CD4-positive, alpha-beta T cell treated with Interleukin-17A for 1 hour (primary cell): ENCODE measurements around the gene TMEM184C.

Source experiments
- DNase-seq: peaks from one replicate; pipeline ENCODE4 v3.0.0-alpha.2; 2020

The TMEM184C gene

GRCh38 chr4:147674073-147674472, 56.9 kb downstream of the TMEM184C start:
- no peak for DNase-seq

DNA sequence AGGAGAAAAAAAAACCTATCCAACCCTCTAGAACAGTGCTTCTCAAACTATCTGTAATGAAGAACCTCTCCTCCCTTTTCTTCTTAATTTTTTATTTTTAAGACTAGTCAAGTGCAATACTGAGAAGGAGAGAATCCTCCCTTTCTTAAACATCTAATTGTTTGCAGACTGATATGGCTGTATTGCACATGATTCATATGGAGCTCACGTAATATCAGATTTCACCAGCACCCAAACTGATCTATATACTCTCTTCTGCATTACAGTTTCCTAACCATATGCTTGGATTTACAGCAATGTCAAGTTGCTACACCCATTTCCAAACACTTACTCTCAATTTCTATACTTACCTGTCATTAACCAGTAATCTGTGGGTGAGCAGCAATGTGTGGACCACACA, 57.3 kb downstream of the TMEM184C start:
- no peak for DNase-seq

DNA sequence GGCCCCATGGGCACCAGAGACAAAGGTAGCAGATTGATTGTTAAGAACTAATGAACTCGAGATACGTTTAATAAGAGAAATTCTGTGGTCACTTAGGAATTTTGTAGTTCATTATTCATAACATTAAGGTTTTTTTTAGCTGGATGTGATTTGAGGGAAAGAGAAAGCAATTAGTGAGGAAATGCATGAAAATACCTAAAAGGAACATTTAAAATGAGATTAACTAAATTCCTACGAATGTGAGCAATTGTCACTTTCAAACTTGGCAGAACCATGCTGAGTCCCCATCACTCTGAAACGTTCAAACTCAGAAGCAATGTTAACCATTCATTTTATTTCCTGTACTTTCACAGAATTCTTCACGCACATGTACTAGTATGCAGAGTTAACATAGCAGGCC, 60.9 kb downstream of the TMEM184C start:
- DNase-seq, result no peak

DNA sequence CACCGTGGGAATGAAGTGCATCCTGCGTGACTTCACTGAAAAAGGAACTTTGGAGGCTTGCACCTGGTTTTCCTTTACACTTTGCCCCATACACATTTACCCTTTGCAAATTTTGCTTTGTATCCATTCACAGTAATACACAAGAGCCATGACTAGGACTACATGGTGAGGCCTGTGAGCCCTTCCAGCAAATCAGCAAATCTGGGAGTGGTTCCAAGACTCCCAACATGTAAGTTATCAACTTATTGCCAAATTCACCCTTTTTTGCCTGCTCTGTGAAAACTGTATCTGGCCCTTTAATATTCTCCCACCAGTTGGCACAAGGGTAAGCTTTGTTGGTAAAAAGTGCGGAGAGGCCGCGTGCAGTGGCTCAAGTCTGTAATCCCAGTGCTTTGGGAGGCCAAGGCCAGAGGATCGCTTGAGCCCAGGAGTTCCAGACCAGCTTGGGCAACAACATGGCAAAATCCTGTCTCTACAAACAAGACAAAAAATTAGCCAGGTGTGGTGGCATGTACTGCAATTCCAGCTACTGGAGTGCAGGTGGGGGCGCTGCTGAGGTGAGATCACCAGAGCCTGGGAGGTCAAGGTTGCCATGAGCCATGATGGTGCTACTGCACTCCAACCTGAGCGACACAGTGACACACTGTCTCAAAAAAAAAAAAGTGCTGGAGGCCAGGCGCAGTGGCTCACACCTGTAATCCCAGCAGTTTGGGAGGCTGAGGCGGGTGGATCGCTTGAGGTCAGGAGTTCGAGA, 61.8 kb downstream of the TMEM184C start:
- peak; percentile 10 for DNase-seq

DNA sequence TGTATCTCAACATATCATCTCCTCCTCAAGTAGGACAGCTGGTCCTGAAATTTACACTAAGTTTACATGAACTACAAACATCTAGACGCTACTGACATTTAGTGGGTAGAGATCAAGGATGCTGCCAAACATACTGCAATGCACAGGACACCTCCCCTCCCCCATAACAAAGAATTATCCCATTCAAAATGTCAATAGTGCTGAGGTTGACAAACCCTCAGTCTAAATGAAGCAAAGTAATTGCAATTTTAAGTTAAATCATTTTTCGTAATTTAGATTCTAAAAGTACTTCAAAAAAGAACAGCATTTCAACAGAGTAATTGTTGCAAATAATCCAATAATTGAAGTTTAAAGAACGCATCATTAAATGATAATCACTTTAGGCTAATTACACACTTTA, 65.6 kb downstream of the TMEM184C start:
- DNase-seq, result no peak

- peak; percentile 27 for DNase-seq
These were observed 66.0 kb downstream of the TMEM184C start for GRCh38 chr4:147683188-147683591.

DNA sequence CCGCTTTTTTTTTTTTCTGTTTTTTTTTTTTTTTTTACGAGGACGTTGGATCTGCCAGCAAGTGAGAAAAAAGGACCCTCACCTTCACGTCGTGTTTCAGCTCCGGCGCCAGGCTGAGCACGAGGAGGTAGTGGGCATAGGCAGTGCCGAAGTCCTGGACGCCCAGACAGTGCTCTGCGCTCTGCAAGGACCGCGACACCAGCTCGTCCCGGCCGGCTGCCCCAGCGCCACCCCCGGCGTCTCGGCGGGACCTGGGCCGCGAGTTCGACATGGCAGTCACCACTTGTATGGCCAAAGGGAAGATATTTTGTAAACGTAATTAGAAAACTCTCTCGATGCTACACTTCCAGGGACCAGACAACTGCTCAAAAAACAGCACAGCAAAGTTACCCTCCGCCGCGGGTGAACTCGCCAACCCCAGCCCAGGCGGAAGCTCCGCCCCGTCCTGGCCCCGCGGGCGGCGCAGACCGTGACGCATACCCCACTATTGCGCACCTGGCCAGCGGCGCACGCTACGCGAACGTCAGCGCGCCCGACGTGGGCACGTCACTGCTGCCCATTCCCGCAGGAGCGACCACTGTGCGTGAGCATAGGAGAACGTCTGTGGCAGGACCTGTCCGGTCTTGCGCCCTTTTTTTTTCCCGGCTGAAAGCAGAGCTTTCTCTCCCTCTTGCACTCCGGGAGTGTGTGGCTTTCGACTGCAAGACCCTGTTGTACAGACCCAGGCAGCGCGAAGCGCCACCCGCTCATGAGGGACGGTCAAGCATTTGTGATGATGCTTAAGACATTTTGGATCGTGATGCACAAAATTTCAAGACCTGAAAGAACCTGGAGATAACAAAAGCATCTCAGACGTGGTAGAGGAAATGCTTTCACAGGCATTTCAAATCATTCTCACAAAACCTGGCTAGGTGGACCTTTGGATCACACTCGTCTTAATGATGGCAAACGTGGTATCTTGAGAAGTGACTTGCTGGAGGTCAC, 66.8 kb downstream of the TMEM184C start, which contains the start of gene PRMT9:
Gene PRMT9, minus strand, starts transcription at position 447 of the 984 bp plus-strand sequence. Its CDS starts 176 bp downstream, at position 271.
- DNase-seq, result peak; percentile 86

- peak; percentile 7 for DNase-seq
These were observed 71.9 kb downstream of the TMEM184C start for GRCh38 chr4:147689067-147689466.

DNA sequence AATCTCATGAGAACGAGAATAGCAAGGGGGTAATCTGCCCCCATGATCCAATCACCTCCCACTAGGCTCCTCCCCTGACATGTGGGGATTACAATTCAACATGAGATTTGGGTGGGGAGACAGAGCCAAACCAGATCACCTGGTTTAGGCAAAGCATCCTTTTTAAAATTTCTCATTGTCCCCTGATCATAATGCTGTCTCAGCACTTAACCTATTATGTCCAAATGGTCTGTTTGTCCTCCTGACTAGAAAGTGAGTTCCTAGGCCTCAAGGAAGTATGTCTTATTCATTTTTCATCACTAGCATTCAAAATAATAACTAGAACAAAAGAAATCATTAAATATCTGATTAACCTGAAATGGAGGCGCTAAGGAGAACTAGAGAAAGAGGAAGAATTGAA, 74.6 kb downstream of the TMEM184C start:
- no peak for DNase-seq

DNA sequence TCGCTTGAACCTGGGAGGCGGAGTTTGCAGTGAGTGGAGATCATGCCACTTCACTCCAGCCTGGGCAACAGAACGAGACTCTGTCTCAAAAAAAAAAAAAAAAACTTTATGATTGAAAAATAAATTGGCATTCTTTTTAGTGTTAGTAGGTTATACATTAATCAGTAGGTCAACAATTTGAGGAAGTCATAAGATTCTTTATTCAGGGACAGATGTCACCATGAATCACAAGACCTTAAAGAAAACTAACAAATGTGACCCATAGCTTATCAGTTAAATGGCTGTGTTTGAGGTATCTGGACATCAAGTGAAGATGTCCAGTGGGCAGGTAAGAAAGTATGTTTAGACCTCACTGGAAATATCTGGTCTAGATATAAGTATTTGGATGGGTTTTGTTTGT, 76.0 kb downstream of the TMEM184C start:
- DNase-seq, result no peak

GRCh38 chr4:147696866-147697265, 79.7 kb downstream of the TMEM184C start:
- no peak for DNase-seq

GRCh38 chr4:147704846-147705245, 87.6 kb downstream of the TMEM184C start:
- no peak for DNase-seq

GRCh38 chr4:147707892-147708672, 90.9 kb downstream of the TMEM184C start:
- DNase-seq, result peak; percentile 73

- no peak for DNase-seq
These were observed 92.8 kb downstream of the TMEM184C start for GRCh38 chr4:147709999-147710398.

GRCh38 chr4:147714575-147715401, 97.6 kb downstream of the TMEM184C start:
- DNase-seq, result no peak

- DNase-seq, result no peak
These were observed 100.7 kb downstream of the TMEM184C start for GRCh38 chr4:147717878-147718277.
